MV-4-11 (cell line): Measurements from ENCODE around the gene SCMH1.
A peak's percentile ranks its signal among the peaks of the same experiment; 100 is the strongest.

Experiments
- DNase-seq: peaks from one replicate; lab custom pipeline; 2025; lab: John Stamatoyannopoulos, UW

SCMH1 gene

GRCh38 chr1:41097105-41097504 lies 145.0 kb downstream of the SCMH1 start:
- no peak for DNase-seq

DNA sequence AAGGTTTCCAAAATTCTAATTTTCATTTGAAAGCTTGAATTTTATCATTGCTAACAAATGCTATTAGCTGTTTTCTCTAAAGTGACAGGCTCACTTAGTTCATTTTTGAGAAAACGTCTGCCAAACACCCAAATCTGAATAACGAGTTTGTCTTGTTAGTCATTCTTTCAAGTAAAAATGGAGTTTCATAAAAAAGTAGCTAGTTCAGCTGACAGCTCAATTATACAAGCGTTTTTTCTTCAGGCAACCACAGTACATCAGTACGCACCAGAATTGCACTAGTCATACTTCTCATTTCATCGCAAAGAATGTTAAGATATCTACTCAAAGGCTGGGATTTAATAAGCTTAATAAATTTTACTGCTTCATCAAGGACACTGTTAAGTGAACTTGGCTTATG lies 148.3 kb downstream of the SCMH1 start:
- no peak for DNase-seq

- DNase-seq = no peak
These were observed 155.2 kb downstream of the SCMH1 start for GRCh38 chr1:41086921-41087320.

- DNase-seq = no peak
These were observed 163.5 kb downstream of the SCMH1 start for GRCh38 chr1:41078616-41079015.

GRCh38 chr1:41078193-41078592 lies 163.9 kb downstream of the SCMH1 start:
- no peak for DNase-seq

DNA sequence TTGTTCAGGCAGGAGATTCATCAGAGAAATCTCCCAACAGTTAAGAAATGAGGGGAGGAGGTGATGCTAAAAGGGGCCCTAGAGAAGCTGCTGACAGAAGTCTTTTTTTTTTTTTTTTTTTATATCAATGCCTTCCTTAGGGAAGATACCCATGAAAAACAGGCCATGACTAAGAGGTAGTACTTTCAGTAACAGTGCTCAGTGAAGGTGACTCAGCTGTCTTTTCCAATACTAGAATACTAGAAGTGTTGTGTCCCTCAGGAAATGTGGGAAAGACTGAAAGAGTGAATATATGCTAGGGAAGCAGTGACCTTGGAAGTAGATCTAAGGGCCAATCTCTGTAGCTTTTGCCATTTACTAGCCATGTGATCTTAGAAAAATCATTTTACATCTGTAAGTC lies 168.1 kb downstream of the SCMH1 start:
- DNase-seq = no peak

DNA sequence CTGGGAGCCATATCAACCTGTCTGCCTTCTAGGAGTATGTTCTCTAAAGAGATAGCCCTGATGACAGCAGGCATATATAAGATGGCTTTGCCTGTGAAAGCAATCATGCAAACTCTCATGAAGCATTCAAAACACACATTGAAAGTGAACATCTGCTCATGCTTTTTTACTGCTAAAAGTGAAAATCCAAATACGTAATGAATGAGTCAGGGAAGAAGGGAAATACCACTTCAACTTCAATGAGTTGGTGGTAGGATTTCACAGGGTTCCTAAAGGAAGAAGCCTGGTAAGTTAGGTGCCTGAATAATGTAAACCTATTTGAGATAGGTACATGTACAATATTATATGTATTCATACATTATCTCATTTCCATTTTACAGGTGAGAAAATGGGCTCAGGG lies 170.1 kb downstream of the SCMH1 start:
- DNase-seq = no peak

- DNase-seq = no peak
These were observed 185.2 kb downstream of the SCMH1 start for GRCh38 chr1:41056907-41057306.

- peak; percentile 98 for DNase-seq
These were observed 188.8 kb downstream of the SCMH1 start for GRCh38 chr1:41053316-41053715.

DNA sequence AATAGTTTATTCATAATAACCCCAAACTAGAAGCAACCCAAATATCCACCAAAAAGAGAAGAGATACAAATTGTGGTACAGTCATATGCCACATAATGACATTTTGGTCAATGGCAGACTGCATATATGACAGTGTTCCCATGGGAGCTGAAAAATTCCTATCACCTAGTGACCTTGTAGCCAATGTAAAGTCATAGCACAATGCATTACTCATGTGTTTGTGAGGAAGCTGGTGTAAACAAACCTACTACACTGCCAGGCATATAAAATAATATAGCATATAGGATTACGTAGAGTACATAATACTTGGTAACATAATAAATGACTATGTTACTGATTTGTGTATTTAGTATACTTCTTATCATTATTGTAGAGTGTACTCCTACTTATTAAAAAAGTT lies 191.1 kb downstream of the SCMH1 start:
- DNase-seq = no peak

DNA sequence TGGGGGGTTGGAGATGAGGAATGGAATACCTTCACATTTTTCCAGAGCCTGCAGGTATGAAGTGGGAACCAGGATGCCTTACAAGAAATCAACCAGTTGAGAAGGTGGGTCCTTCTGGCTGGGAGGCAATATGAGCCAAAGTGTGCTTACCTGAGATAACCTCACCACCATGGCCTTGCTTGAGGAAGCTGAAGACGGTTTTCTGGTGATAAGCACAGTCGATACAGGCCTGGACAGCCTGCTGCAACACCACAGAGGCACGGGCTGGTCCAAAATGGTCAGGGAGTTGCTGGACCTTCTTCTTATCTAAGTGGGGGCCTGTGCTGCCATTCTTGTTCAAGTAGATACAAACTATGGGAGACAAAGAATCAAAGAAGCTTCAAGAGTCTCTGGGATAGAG lies 193.6 kb downstream of the SCMH1 start:
- no peak for DNase-seq

DNA sequence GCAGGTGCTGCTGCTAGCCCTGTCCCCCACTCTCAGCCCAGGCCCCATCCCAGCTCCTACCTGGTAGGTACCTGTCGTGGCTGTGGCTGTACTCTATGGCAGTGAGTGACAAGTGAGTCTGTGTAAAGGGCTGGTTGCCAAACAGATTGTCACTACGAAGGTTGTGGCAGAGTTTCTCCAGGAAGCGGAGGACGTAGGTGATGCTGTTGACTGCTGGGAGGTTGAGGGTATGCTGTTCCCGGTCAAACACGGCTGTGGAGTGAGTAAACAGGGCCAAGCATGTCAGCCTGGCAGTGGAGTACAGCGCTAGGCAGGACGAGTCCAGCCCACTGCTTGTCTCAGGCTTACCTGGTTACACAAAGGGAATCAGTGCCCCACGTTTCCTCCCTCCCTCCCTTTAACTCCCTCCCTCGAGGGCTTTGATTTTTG lies 195.7 kb downstream of the SCMH1 start:
- DNase-seq = no peak

DNA sequence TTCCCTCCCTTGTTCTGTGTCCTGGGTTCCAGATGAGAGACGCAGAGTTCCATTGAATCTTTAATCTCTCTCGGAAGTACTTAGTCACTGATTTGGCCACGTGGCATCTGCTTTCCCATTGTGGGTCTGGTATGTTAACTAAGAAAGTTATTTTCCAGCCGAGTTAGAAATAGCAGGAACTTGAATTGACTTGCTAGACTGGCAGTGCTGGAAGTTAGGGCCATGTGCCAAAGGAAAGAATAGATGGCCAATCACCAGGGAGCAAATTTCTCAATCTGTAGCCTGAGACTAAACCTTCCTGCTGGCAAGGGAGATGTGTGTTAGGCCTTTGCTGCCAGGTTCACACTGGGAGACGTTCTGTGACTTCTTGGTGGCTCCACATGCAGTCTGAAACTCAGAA lies 196.4 kb downstream of the SCMH1 start:
- DNase-seq = no peak

DNA sequence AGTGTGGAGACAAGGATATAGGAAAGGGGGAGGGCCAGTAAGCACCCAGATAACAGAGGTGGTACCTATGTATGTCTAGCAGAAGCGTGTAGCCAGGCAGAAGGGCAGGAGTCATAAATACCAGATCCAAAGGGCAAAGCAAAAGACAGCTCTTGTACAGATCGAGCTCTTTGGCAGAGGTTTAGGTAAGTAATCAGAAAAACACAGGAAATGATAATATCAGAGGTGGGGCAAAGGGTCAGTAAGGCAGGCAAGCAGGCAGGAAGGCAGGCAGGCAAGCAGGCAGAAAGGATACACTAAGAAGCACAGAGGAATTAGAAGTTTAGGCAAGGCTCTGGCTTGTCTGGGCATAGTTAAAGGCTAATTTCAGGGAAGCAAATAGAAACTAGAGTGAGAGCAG lies 197.9 kb downstream of the SCMH1 start:
- no peak for DNase-seq

DNA sequence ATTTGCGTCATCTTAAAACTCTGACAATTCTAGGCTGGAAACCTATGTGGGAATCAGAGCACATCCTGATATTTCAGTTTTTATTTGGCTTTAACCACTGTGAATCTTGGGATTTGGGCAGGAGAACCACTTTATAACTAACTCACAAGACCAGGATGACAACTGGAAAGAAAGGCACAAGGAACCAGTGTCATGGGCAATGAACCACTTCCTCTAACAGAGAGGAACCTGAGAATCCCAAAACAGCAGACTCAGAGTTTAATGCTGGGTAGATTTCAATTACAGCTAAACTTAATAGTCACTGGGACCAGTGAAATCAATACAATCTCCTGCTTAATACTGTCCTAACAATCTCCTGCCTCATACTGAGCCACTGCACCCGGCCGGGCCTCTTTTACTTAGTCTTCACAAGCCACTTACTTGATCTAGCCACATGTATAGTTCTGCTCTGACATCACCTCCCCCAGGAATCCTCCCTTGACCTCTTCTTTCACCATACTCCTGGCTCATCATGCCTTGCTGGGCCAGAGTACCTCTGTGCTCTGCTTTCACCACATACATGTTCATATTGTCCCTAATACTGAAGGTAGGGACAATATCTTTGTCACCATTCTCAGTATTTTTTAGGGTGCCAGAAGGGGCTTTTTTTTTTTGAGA lies 200.4 kb downstream of the SCMH1 start:
- peak; percentile 63 for DNase-seq

DNA sequence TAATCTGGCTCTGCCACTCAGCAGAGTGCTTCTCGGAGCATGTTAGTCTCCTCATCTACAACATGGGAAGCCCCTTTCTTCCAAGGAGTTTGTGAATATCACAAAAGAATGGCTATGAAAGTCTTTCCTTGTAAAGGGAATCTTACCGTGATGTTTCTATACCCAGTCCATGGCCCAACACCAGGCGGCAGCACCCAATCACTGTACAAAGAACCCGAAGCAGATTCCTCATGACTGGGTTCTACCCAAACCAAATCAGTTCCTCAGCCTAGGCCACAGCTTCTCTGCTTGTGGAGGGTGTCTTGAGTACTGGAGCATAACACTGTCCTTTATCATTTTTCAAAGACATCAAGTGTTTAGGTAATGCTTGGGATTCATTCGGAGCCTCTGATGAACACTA lies 204.0 kb downstream of the SCMH1 start:
- DNase-seq = no peak

GRCh38 chr1:41037116-41037903 lies 204.8 kb downstream of the SCMH1 start:
- no peak for DNase-seq

DNA sequence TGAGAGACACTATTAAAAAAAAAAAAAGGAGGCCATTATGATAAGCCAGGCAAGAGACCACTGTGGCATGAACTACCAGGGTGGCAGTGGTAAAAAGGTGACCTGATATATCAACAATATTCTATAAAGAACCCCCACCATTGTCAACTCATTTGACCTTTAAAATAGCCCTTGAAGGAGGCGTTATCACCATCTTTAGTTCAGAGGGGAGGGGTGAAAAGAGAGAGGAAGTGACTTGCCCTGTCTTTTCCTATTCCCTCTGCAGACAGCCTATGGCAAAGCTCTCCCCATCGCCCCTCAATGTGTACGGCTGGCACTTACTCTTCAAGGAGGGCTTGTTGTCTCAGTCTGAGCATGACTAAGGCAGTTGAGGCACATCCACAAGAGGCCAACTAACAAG lies 208.8 kb downstream of the SCMH1 start:
- no peak for DNase-seq

GRCh38 chr1:41032147-41032546 lies 210.0 kb downstream of the SCMH1 start:
- no peak for DNase-seq

GRCh38 chr1:41030872-41031616 lies 211.1 kb downstream of the SCMH1 start:
- no peak for DNase-seq

GRCh38 chr1:41028034-41028642 lies 214.0 kb downstream of the SCMH1 start:
- no peak for DNase-seq

DNA sequence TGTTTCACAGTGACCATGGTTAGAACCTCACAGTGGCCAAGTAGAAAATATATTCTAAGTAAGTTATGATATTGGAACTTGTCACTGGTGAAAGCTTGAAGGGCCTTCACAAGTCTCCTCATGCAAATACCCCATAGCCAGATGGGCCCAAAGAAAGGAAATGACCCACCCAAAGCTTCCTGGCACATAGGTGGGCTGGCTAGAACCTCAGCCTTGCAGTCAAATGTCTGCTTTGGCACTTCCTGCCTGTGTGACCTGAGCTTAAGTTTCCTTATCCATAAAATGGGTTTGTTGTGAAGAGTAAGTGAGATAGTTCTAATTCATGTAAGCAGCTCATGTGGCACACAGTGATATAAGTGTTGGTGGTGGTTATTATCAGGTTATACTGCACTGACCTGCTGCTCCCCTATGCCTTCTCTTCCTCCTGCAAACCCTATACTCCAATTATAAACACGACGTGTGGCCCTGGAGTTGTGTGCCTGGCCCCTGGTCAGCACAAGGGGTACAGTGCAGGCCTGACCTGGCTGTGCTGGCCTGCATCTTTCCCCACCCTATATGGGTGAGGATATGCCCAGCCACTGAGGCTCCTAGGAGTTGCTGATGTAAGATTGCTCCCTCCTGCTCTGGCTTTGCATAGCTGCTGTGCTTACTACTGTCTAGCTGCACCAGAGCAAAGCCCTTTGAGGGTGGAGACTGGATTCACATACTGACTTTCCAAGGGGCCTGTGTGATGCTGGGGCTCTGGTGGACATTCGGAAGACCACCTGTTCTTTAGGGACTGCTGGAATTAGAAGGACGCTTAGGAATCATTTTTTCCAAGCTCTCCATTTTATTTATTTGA lies 215.9 kb downstream of the SCMH1 start:
- no peak for DNase-seq
